HG02970 (cell line): Measurements from ENCODE around the gene TRMT11.
A peak's percentile ranks its signal among the peaks of the same experiment; 100 is the strongest.
"Not testable (repeated sequence)": the region's sequence is repeated elsewhere in the genome, so short reads cannot be mapped to it uniquely, and the experiment has no call there.

Experiments
- ATAC-seq: cut with Tn5 transposase; IDR thresholded peaks from one replicate; pipeline ENCODE4 v1.9.1; 2021; ENCODE audit warnings: mild to moderate bottlenecking, moderate library complexity, moderate number of reproducible peaks; ENCODE audit not compliant: unreplicated experiment, low FRiP score

TRMT11 gene

GRCh38 chr6:125955973-125956372, 30.4 kb upstream of the TRMT11 start:
- no peak for ATAC-seq

- ATAC-seq = peak; percentile 94
These were observed 29.6 kb upstream of the TRMT11 start, which contains the start of gene HINT3 for GRCh38 chr6:125956506-125957390. HINT3 (plus strand) TSS chr6:125956770; CDS start chr6:125956978, 208 bp downstream.

GRCh38 chr6:125957391-125957693, 29.0 kb upstream of the TRMT11 start:
- no peak for ATAC-seq

GRCh38 chr6:125957845-125958244, 28.5 kb upstream of the TRMT11 start:
- ATAC-seq = no peak

DNA sequence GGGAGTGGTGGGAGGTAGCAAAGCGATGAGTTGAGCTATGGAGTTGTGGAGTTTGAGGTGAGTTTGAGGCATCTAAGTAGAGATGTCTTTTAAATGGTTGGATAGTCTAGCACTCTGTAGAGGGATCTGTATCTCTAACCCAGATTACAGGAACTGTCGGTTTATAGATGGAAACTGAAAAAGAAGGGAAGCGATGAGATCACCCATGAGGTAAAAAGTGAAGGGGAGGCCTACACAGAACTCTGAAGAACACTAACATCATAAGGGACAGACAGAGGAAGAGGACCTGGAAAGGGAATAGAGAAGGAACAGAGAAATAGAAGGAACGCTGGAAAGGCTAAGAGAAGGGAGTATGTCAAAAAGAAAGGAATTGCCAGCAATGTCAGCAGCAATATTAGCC, 27.3 kb upstream of the TRMT11 start:
- no peak for ATAC-seq

DNA sequence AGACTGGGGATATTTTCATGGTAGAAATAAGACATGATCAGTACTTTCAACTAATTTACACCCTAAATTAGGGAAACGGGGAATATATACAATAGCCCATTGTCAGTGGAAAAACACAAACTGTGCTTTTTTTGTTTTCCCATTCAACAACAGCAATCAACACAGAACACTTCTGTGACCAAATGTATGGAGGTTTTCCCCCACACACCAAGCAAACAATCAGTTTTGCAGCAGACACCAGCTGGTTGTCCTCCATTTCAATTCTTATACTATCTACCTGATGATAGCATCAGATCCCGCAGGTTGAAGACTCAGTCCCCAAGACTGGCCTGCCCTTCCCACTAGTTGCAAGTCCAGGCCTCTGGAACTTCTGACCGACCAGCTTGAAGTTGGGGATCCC, 25.2 kb upstream of the TRMT11 start:
- ATAC-seq = no peak

DNA sequence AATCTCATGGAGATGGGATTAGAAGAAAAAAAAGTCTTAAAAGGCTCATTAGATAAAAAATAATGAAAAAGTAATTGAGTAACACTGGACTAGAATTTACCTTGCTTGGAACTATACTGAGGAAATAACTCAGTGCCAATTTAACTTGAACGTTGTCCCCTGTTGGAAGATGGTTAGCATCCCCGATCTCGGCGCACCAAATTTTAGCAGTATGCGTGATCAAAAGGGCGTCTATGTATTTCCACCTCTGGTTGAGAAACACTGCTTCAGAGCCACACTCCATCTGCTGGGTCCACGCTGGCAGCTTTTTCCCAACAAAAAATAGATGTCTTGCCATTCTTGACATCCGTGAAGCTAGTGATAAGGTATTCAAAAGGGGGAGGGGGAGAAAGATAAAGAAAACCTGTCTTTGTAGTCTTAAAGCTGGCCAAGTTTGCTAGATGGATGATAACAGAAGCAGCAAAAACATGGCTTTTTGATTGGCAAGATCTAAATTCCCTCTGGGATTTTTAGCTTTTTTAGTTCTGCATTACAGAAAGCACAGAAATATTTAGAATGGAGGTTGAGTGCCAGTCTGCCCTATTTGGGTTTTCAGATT, 23.3 kb upstream of the TRMT11 start:
- no peak for ATAC-seq

DNA sequence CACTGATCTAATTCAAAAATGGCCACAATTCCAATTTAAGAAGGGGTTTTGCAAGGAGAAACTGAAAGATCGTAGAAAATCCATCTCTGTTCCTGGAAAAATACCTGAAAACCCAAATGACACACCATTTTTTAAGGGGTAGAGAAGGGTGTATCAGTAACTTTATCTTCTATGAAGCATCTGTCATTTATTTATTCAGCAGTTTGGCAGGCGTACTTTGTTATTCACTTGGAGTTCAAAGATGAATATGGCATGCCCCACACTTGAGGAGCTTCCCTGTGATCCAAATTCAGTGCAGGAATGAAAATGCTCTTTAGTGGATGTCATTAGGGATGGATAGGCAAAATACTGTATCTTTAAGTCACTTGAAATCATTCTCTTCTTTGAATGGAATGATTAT, 22.5 kb upstream of the TRMT11 start:
- no peak for ATAC-seq

- ATAC-seq = no peak
These were observed 19.8 kb upstream of the TRMT11 start for GRCh38 chr6:125966569-125966968.

GRCh38 chr6:125968493-125968892, 17.8 kb upstream of the TRMT11 start:
- ATAC-seq = no peak

- ATAC-seq = no peak
These were observed 15.6 kb upstream of the TRMT11 start for GRCh38 chr6:125970760-125971159.

DNA sequence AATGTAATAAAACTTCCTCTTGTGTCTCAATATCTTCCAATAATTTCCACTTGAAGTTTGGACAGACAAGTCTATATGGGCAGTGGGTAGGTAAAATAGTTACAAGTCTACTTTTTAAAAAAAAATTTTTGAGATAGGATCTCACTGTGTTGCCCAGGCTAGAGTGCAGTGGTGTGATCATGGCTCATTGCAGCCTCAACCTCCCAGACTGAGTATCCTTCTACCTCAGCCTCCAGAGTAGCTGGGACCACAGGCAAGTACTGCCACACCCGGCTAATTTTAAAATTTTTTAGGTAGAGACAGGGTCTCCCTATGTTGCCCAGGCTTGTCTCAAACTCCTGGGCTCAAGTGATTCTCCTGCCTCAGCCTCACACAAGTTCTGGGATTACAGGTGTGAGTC, 13.9 kb upstream of the TRMT11 start:
- not testable (repeated sequence) for ATAC-seq

GRCh38 chr6:125974214-125974866, 12.0 kb upstream of the TRMT11 start:
- no peak for ATAC-seq

DNA sequence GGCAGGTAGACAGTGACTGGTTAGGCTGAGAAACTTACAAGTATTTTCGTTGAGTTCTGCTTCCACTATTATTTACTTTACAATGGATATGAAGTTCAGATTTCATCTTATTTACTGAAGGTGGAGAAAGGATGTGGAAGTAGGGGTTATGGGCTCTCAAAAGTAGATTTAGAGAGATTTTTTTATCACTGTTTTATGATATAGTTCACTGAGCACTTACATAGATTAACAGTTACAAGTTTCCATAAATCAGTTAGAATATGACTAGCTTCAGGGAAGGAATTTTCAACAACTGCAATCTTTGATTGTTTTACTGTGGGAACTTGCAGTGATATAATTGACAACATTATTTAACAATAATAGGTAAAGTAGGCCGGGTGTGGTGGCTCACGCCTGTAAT, 7.2 kb upstream of the TRMT11 start:
- ATAC-seq = no peak

GRCh38 chr6:125981571-125982185, 4.7 kb upstream of the TRMT11 start:
- ATAC-seq = no peak

GRCh38 chr6:125983246-125983945, 2.9 kb upstream of the TRMT11 start:
- ATAC-seq = no peak

DNA sequence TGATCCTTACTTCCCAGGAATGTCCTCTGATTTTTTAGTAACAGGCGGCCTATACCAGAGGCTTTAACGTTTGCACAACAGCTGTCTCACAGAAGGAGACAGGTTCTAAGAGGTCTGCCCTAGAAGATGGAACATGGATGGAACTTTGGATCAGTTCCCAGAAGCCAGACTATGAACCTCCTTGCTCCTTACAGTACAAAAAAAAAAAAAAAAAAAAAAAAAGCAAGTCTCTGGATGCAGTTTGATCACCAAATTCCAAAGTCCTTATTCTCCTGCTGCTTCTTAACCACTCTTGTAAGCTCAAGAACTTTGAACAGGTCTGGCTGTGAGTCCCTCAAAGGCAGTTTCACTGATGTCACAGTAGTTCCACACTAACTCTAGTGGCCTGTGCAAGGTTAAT, 2.0 kb upstream of the TRMT11 start:
- no peak for ATAC-seq

GRCh38 chr6:125985522-125985921, 818 bp upstream of the TRMT11 start:
- no peak for ATAC-seq

GRCh38 chr6:125985979-125986300, 400 bp upstream of the TRMT11 start:
- ATAC-seq = no peak

DNA sequence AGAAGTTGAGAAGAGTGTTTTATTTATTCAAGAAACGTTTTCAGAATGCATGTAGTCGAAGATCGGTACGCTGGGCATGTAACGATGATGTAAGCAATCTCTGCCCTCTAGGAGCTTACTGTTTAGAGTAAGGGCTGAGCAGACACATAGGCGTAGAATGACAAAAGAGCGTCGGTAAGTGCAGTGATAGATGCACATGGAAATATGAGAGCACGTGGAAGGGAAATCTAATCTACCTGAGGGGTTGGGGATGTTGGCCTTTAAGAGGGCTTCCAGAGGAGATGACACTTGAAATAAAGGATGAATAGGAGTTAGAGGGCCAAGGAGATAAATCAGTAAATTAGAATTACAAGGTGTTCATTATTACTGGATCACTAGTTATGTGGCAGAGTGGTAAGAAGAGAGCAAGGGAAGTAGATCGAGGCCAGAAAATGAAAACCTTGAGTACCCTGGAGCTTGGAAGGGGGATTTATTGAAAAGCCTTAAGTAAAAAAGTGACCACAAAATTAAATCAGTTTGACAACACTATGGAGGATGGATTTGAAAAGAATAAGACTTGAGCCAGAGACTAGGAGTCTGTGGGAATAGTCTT, 782 bp downstream of the TRMT11 start:
- ATAC-seq = peak; percentile 28
